ENCODE results near the gene NSG2.

- TF ChIP-seq CTCF (IDR thresholded peaks at IDR 0.05) (no peak), POLR2A (IDR thresholded peaks at IDR 0.05) (no peak)
Measured at GRCh38 chr5:174101195-174101730, 55.8 kb downstream of the NSG2 start.
